ENCODE measurements around the gene ONECUT3. TPM values are rescaled to one million over a fixed set of nuclear protein-coding genes. Genes with fewer than 3 reads are reported as not detected.

ONECUT3 gene
- total and polyA plus RNA-seq, 4 donors = not detected

- peaks cover 3 to 10% (median 6%) of the 10 kb centered on the region in 4 donors for H3K27me3 ChIP-seq (ENCODE audit: control insufficient read depth in 4 of 4, insufficient read depth in 4 of 4, low read length in 3 of 4)
- 88% methylated on average over 4 of the region's 4 CpGs for WGBS
Measured at GRCh38 chr19:1770866-1771576, 17.7 kb downstream of the ONECUT3 start.

GRCh38 chr19:1773184-1773583 is 19.9 kb downstream of the ONECUT3 start:
- Histone ChIP-seq H3K4me1 (ENCODE audit: control insufficient read depth in 4 of 4, insufficient read depth in 4 of 4, low read length in 3 of 4) (no peaks in the 10 kb centered on the region), H3K9me3 (ENCODE audit: control insufficient read depth in 4 of 4, low read length in 3 of 4) (peaks cover 0 to 10% (median 3%) of the 10 kb centered on the region in 4 donors), H3K9ac (ENCODE audit: low read depth in 1 of 2, low read length in 2 of 2) (no peak overlapping the region), H3K27me3 (ENCODE audit: control insufficient read depth in 4 of 4, insufficient read depth in 4 of 4, low read length in 3 of 4) (peaks cover 3 to 12% (median 7%) of the 10 kb centered on the region in 4 donors), H3K27ac (ENCODE audit: low read depth in 1 of 2, low read length in 2 of 2) (no peak overlapping the region), H3K4me3 (ENCODE audit: low read depth in 1 of 3, low read length in 3 of 3) (no peak overlapping the region), H3K36me3 (ENCODE audit: control insufficient read depth in 4 of 4, insufficient read depth in 3 of 4, low read depth in 1 of 4, low read length in 3 of 4) (no peaks in the 10 kb centered on the region)
- WGBS = 62% methylated on average over 8 of the region's 8 CpGs
- no peak for DNase-seq (ENCODE audit: low spot score)
- TF ChIP-seq FOXA2 (IDR thresholded peaks at IDR 0.05) (no peak), ATF3 (IDR thresholded peaks at IDR 0.05) (no peak), YY1 (IDR thresholded peaks at IDR 0.05) (no peak), ZBTB33 (IDR thresholded peaks at IDR 0.05) (no peak), FOXA1 (IDR thresholded peaks at IDR 0.05) (no peak), MAX (IDR thresholded peaks at IDR 0.05) (no peak), HNF4G (IDR thresholded peaks at IDR 0.05) (no peak), REST (IDR thresholded peaks at IDR 0.05) (no peak), GABPA (IDR thresholded peaks at IDR 0.05 in 1 of 2, conservative IDR thresholded peaks at IDR 0.05 in 1 of 2) (no peak), NR2F2 (IDR thresholded peaks at IDR 0.05) (no peak), RAD21 (IDR thresholded peaks at IDR 0.05) (no peak), RXRA (IDR thresholded peaks at IDR 0.05) (no peak), HNF4A (conservative IDR thresholded peaks at IDR 0.05) (no peak)

More at GRCh38 chr19:1770866-1771576, 17.7 kb downstream of the ONECUT3 start:
- Histone ChIP-seq H3K4me3 (ENCODE audit: low read depth in 1 of 3, low read length in 3 of 3) (no peak overlapping the region), H3K9me3 (ENCODE audit: control insufficient read depth in 4 of 4, low read length in 3 of 4) (peaks cover 0 to 10% (median 3%) of the 10 kb centered on the region in 4 donors), H3K36me3 (ENCODE audit: control insufficient read depth in 4 of 4, insufficient read depth in 3 of 4, low read depth in 1 of 4, low read length in 3 of 4) (no peaks in the 10 kb centered on the region), H3K9ac (ENCODE audit: low read depth in 1 of 2, low read length in 2 of 2) (no peak overlapping the region), H3K27ac (ENCODE audit: low read depth in 1 of 2, low read length in 2 of 2) (no peak overlapping the region), H3K4me1 (ENCODE audit: control insufficient read depth in 4 of 4, insufficient read depth in 4 of 4, low read length in 3 of 4) (no peaks in the 10 kb centered on the region)
- no peak for DNase-seq (ENCODE audit: low spot score)
- no peak for TF ChIP-seq RXRA (IDR thresholded peaks at IDR 0.05)
- TF ChIP-seq GABPA (IDR thresholded peaks at IDR 0.05 in 1 of 2, conservative IDR thresholded peaks at IDR 0.05 in 1 of 2) = no peak
- TF ChIP-seq RAD21 (IDR thresholded peaks at IDR 0.05) = no peak
- no peak for TF ChIP-seq HNF4G (IDR thresholded peaks at IDR 0.05)
- TF ChIP-seq JUND (IDR thresholded peaks at IDR 0.05) = no peak
- no peak for TF ChIP-seq HNF4A (conservative IDR thresholded peaks at IDR 0.05)
- no peak for TF ChIP-seq ATF3 (IDR thresholded peaks at IDR 0.05)
- TF ChIP-seq FOXA2 (IDR thresholded peaks at IDR 0.05) = no peak
- TF ChIP-seq FOXA1 (IDR thresholded peaks at IDR 0.05) = no peak
- TF ChIP-seq MAX (IDR thresholded peaks at IDR 0.05) = no peak
- no peak for TF ChIP-seq REST (IDR thresholded peaks at IDR 0.05)

Measured in liver (tissue), 9 donors.